H1 (cell line): ENCODE results near the gene EGR4.

ENCODE experiments used
- JUN ChIP-seq: IDR thresholded peaks from 2 replicates; pipeline ENCODE4 v1.6.1; 2011; ENCODE audit warnings: low read depth, mild to moderate bottlenecking, improper control_type of control experiment, low read length
- YY1 ChIP-seq: IDR thresholded peaks from 2 replicates; pipeline ENCODE4 v1.6.1; 2011; ENCODE audit warnings: low read depth, mild to moderate bottlenecking, low read length
- TF ChIP-seq, protein P1 (sequence below), 3 experiments: IDR thresholded peaks; 1 replicate in 2 of 3; 2 replicates in 1 of 3; pipeline versions ENCODE4 v1.5.1 to v1.6.1; 2011; ENCODE audit warnings: low read length in 3 of 3, mild to moderate bottlenecking in 3 of 3, inconsistent platforms in 2 of 3, low read depth in 1 of 3, moderate library complexity in 1 of 3; ENCODE audit not compliant: insufficient read depth in 1 of 3; ENCODE audit errors: control extremely low read depth in 1 of 3

GRCh38 chr2:73272270-73272669 lies 21.1 kb downstream of the EGR4 start:
- TF ChIP-seq JUN (no peak), YY1 (no peak)
- TF ChIP-seq, protein P1, sequence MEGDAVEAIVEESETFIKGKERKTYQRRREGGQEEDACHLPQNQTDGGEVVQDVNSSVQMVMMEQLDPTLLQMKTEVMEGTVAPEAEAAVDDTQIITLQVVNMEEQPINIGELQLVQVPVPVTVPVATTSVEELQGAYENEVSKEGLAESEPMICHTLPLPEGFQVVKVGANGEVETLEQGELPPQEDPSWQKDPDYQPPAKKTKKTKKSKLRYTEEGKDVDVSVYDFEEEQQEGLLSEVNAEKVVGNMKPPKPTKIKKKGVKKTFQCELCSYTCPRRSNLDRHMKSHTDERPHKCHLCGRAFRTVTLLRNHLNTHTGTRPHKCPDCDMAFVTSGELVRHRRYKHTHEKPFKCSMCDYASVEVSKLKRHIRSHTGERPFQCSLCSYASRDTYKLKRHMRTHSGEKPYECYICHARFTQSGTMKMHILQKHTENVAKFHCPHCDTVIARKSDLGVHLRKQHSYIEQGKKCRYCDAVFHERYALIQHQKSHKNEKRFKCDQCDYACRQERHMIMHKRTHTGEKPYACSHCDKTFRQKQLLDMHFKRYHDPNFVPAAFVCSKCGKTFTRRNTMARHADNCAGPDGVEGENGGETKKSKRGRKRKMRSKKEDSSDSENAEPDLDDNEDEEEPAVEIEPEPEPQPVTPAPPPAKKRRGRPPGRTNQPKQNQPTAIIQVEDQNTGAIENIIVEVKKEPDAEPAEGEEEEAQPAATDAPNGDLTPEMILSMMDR (IDR thresholded peaks at IDR 0.05; ENCODE audit: control extremely low read depth in 1 of 3, insufficient read depth in 1 of 3, low read depth in 1 of 3, low read length in 3 of 3), result no peak
